ENCODE data around the gene SOX18.

Gene SOX18

GRCh38 chr20:64067733-64068307 is 18.4 kb upstream of the SOX18 start:
- DNase-seq (ENCODE audit: low spot score) = no peak

- DNase-seq (ENCODE audit: low spot score) = no peak
Measured at GRCh38 chr20:64067005-64067632, 17.7 kb upstream of the SOX18 start.

GRCh38 chr20:64065974-64066343 is 16.5 kb upstream of the SOX18 start:
- DNase-seq (ENCODE audit: low spot score) = peak; percentile 86

GRCh38 chr20:64065062-64065973 is 15.9 kb upstream of the SOX18 start:
- no peak for DNase-seq (ENCODE audit: low spot score)

GRCh38 chr20:64064145-64064698 is 14.8 kb upstream of the SOX18 start:
- DNase-seq (ENCODE audit: low spot score) = peak; percentile 89

GRCh38 chr20:64063389-64064144 is 14.1 kb upstream of the SOX18 start:
- no peak for DNase-seq (ENCODE audit: low spot score)

GRCh38 chr20:64062596-64063388 is 13.4 kb upstream of the SOX18 start, which contains the start of gene TCEA2:
Gene TCEA2, plus strand, starts transcription at chr20:64063198. Its CDS starts 115 bp downstream, at chr20:64063313.
- DNase-seq (ENCODE audit: low spot score) = peak; percentile 98

GRCh38 chr20:64062276-64062595 is 12.8 kb upstream of the SOX18 start:
- DNase-seq (ENCODE audit: low spot score) = no peak

- no peak for DNase-seq (ENCODE audit: low spot score)
Measured at GRCh38 chr20:64058536-64058935, 9.1 kb upstream of the SOX18 start.

- DNase-seq (ENCODE audit: low spot score) = peak; percentile 85
Measured at GRCh38 chr20:64057628-64058498, 8.4 kb upstream of the SOX18 start.

GRCh38 chr20:64056889-64057627 is 7.6 kb upstream of the SOX18 start:
- no peak for DNase-seq (ENCODE audit: low spot score)

- DNase-seq (ENCODE audit: low spot score) = no peak
Measured at GRCh38 chr20:64056639-64056888, 7.1 kb upstream of the SOX18 start.

GRCh38 chr20:64055893-64056638 is 6.6 kb upstream of the SOX18 start:
- no peak for DNase-seq (ENCODE audit: low spot score)

- DNase-seq (ENCODE audit: low spot score) = no peak
Measured at GRCh38 chr20:64055396-64055892, 6.0 kb upstream of the SOX18 start.

- no peak for DNase-seq (ENCODE audit: low spot score)
Measured at GRCh38 chr20:64053841-64054661, 4.6 kb upstream of the SOX18 start.

- no peak for DNase-seq (ENCODE audit: low spot score)
Measured at GRCh38 chr20:64052987-64053840, 3.8 kb upstream of the SOX18 start.

GRCh38 chr20:64052326-64052722 is 2.9 kb upstream of the SOX18 start:
- no peak for DNase-seq (ENCODE audit: low spot score)
